Left lobe of liver (tissue), 2 donors: ENCODE data around the gene HOXA9. TPM values are rescaled to one million over a fixed set of nuclear protein-coding genes. Genes with fewer than 3 reads are reported as not detected.

Experiments used
- ATAC-seq: fragments of 200-7000 bp; cut with Tn5 transposase; one replicate; pipeline ENCODE4 v1.9.1; 2020; ENCODE audit warnings: mild to moderate bottlenecking, moderate library complexity
- DNase-seq: peaks from one replicate; pipeline ENCODE4 v3.0.0-alpha.2; 2020; ENCODE audit warnings: low spot score
- total RNA-seq: library from RNA; stranded (reverse); gene quantifications from one replicate; pipeline ENCODE4 v1.2.1, GENCODE V29; 2021
- donor health status: DM: no; HTN: no; CAD: no; lungs with moderate emphysema.
- donor health status: DM: no; HTN: yes; CAD: no.

Gene HOXA9
- total RNA-seq, 1 donor from 2014 or later = not detected

DNA sequence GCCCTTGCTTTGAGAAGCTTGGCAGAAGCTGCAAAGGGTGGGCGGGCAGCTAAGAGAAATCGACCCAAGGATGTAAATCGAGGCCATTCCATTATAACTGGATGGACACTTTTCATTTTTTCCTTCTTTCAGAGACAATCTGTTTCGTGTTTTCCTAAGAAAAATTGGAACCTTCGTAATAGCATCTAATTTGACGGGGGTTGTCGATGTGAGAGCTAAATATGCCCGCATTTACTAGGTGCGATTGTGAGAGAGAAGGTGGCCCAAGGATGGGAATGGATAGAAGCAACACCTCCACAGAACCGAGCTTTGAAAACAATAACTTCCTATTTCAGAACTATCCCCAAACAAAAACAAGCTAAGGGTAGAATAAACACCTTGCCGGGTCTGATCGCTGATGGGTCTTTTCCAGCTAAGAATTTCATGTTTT lies 33.9 kb downstream of the HOXA9 start:
- ATAC-seq = no peak

DNA sequence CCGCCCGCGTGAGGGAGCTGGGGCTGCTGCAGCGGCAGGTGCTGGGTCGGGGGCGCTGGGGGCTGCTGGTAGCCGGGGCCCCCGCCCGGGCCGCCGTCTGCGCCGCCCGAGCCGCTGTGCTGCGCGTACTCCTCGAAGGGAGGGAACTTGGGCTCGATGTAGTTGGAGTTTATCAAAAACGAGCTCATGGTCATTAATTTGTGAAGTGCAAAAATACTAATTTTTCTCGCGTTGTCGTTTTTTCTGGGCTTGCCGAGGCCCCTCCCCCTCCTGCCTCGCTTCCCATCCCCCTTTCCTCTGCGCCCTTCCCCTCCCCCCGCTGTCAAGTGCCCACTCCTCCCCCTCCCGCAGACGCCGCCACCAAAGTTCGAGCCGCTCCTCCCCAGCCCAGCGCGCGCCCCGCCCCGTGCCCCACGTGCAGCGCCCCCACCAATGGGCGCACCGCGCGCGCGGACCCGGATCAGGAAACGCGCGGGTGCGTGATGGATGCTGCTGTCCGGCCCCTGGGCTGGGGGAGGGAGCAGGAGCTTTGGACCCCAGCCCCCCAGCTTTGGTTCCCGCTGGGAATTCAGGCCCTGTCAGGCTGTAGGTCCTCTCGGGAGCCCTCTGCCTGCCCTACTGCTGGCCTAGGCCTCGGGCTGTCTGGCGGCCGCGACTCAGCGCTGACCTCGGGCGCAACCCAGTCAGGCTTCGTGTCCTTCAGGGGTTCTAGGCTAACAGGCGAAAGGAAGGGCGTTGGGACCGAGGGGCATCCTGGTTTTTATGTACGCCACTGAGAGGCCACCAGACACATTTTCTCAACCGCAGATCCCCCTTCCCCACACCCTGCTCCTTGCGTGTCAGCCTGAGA lies 34.6 kb downstream of the HOXA9 start, which contains the start of gene HOXA4:
HOXA4 (minus strand) TSS at position 218 of the 850 bp plus-strand sequence; CDS start at position 194, 24 bp downstream.
- peak; percentile 92 for ATAC-seq
- peak; percentile 70 for DNase-seq

More for the DNA sequence above, 33.9 kb downstream of the HOXA9 start:
- DNase-seq = no peak

DNA sequence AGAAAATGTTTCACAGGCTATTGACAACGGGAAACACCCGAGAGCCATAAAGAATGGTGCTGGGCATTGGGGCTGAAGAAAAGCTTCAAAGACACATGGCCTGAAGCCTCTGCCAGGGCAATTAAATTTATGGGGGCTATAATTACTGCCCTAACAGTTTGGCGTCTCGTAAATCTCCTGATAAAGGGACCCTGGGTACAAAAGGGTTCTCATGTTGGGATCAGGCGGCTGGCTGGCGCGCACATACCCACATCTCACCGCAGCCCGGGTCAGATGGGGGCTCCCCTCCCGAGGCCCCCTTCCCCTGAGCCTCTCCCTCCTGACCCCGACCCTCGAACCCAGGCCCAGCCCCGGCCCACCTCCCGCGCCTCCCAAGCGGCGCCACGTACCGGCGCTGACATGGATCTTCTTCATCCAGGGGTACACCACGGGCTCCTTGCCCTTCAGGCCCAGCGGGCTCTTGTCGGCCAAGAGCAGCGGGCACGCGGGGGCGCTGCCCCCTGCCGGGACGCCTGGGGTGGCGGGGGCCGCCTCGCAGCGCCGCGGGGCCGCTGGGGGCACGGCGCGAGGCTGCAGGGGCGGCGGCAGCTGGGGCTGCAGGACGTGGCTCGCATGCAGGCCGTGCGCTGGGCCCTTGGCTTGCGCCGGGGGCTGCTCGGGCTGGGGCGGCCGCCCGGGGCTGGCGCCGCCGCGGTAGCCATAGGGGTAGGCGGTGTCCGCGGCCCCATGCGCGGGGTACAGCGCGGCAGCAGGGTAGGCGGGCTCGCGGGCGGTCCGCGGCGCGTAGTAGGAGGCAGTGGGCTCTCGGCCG lies 35.4 kb downstream of the HOXA9 start:
- DNase-seq = peak; percentile 45
- ATAC-seq = peak; percentile 33

DNA sequence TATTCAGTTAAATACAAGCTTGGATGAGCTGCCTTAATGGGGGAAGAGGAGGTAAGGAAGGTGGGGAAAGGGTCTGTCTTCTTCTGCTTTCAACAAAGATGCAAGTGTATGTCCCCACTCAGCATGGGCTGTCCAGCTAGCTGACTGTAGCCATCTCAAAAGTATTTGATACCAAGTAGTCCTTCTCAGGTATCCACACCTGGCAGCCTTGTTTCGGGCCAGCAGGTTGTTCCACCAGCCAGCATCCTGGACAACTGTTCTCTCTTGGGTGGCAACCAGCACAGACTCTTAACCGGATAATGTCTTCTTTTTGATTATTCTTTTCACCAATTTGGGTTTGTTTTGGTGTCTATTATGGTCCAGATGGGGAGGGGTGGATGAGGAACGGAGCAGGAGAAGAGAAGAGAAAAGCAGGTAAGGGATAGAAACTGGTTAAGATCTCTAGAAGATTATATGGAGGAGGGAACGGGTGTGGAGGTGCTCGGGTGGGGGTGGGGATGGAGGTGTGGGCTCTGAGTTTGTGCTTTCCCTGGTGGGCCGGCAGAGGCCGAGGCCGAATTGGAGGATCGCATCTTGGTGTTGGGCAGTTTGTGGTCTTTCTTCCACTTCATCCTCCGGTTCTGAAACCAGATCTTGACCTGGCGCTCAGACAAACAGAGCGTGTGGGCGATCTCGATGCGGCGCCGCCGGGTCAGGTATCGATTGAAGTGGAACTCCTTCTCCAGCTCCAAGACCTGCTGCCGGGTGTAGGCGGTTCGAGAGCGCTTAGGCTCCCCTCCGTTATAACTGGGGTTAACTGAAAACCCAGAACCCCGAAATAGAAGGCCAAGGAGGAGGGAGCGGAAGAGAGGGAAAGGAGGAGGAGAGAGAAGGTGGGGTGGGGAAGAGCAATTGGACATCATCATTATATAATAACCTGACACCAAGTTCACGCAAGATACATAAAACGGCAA lies 36.3 kb downstream of the HOXA9 start:
- DNase-seq (peak; percentile 35), ATAC-seq (no peak)

DNA sequence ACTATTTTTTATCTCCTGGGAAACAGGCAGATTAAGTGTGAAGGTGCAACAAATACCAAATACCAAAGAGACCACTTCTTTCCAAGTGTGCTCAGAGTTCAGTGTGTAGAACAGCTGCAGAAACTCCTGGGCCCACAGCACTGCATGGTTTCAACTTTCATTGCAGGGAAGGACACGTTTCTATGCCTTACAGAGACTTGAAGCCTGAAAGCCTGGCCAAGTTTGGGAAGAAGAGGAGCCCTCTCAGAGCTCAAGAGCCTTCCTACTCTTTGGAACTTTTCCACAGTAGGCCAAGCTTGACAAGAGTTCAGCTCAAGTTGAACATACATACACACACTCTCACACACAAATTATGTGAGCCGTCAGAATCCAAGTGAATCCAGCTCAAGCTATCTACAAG lies 37.3 kb downstream of the HOXA9 start:
- DNase-seq = no peak
- ATAC-seq = no peak

DNA sequence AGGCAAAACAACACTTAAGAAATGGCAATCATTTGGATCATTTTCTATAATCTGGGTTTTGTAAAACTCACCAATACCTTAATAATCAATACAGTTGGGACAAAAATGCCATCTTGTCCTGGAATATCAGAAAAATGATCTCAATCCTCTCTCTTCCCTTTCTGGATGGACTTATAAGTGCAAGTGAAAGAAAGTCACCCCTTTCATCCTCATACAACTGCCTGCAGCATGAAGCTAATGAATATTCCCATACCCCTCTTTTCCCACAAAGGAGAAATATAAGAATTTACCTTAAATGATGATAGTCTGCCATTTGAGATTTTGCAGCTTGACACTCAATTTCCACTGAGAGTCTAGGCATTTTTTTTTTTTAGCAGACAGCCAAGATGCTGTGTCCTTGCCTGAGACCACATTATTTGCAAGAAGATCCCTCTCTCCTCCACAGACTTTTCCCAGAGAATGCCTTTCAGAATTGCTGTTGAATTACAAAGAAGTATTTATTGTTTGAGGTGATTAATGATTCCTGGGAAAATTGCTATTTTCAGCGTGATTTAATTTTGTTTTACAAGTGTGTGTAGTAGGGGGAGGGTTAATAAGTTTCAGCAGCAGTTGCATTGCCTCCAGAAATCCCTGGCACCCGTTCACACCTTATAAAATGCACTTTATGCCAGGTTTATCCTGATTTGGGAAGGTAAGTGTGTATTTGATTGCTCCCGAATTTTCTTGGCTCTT lies 38.6 kb downstream of the HOXA9 start:
- no peak for ATAC-seq

DNA sequence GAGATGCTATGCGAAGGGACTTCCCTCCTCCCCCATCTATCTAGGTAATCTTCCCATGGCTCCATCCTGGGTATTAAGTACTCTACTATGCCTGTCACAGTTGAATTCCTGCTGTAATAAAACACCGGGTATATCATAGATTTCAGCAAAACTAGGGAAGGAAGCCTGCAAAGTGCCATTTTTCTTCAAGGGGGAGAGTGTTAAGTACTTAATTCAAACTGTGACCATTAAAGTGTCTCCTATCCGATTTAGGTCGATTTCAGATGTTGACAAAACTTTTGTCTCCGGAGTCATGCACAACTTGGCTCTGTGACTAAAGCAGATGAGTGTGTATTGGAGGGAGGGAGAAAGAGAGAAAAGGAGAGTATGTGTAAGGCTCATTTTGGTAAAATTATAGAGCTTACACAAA lies 39.3 kb downstream of the HOXA9 start:
- no peak for DNase-seq
- ATAC-seq = no peak

More for the DNA sequence above, 38.6 kb downstream of the HOXA9 start:
- DNase-seq = no peak

DNA sequence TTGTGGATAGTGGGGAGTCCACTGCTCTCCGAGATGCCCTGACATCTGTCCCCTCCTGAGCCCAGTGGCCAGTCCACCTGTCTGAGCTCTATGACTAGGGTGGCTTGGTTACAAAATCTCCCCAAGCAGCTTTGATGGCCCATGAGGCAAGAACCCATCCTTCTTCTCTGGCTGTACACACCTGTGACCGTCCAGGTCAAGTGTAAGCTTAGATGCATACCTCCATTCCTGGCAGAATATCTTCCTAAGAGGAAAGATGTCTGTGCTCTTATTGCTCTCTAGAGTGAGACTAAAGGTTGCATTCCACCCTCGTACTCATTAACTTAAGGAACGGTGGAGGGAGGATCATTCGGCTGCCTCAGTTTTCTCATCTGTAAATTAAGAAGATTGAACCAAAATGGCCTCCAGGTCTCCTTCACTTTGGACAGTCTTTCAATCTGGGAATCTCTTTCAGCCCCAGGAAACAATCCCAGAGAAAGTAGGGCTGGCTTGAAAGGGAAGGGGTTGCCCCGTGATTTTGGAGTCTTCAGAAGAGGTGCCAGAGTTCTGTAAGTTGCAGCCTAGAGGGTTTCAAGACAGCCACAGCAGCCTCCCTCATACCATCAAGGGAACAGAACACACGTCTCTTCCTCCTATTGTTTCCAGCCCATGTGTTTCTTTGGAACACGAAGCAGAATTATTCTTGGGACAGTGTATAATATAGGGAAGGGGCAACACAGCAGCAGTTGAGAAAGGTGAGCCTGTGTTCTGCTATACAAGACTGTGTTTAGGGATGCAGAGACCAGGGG lies 40.2 kb downstream of the HOXA9 start:
- DNase-seq (peak; percentile 15), ATAC-seq (no peak)

DNA sequence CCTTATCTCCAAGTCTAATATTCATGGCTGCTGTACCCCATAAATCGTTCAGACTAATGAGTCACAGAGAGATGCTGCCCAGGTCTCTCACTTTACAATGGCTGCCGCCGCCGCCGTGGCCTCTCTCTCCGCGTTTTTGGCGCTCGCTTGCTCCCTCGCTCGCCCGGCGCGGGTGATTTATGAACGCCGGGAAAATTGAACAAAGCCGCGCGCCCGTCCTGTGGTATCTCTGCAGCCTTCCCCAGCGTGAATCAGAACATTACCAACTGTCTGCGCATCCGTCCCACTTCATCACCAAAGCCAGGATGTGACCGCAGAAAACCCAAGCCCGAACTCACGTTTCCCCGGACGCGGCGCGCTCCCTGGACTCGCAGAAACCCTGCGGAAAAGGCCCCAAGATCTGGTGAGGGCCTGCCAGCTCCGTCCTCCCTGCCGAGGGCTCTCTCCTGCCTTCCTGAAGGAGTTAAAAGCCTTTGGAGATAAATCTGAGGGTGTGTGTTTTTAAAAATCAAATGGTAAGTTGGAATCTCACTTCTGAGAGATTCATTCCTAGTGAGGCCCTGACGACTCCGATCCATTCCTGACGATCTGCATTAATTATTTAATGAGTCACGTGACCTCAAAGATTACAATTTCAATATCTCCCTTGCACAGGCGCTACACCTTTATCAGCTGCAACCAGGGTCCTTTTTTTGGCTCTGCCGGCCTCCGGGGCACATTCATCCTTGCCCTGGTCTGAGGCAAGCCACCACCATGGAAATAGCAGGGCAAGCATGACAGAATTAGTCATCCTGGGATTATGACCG lies 41.0 kb downstream of the HOXA9 start:
- ATAC-seq (no peak), DNase-seq (peak; percentile 42)

DNA sequence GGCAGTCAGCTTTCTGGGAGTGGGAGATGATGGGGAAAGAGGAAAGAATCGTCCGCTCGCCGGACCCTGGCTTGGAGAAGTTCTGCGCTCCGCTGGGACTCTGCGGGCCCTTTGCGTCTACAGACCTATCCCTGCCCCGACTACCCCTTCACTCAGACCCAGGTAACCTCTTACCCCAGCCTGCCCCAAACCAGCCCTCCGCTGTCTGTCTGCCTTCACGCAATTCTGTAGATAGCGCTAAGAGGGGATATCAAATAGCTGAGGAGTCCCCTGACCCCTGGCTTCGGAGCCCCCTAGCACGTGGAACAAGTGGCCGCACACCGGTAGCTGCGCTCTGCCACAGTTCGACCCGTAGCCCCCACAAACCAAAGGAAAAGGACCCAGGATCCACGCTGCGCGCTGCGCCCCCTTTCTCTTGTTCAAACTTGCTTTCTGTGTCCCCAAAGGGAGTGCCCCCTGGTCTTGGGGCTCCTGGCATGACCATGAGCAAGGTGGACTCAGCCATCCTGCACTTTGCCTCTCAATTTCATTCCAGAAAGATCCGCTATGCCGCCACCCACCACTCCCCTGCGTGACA lies 41.8 kb downstream of the HOXA9 start:
- ATAC-seq (no peak), DNase-seq (peak; percentile 40)

DNA sequence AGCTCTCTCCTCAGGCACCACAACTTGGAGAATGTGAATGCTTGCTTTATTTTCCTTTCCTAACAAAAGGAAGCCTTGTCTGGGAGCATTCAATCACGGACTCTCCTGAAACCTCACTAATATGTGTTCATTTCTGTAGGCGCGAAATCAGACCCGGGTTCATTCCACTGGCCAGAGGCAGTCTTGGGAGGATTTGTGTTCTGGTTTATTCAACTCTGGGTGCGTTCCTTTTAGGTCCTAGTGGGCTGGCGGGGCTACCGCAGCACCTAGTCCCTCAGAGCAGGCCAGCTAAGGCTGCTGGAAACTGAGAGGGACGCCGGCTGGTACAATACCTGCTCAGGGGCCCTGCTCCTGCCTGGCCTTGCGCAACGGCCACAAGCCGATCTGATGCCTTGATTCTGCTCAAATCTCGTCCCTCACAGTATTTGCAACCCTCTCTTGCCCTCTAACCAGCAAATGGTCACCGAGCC lies 42.3 kb downstream of the HOXA9 start:
- DNase-seq (peak; percentile 44), ATAC-seq (no peak)

DNA sequence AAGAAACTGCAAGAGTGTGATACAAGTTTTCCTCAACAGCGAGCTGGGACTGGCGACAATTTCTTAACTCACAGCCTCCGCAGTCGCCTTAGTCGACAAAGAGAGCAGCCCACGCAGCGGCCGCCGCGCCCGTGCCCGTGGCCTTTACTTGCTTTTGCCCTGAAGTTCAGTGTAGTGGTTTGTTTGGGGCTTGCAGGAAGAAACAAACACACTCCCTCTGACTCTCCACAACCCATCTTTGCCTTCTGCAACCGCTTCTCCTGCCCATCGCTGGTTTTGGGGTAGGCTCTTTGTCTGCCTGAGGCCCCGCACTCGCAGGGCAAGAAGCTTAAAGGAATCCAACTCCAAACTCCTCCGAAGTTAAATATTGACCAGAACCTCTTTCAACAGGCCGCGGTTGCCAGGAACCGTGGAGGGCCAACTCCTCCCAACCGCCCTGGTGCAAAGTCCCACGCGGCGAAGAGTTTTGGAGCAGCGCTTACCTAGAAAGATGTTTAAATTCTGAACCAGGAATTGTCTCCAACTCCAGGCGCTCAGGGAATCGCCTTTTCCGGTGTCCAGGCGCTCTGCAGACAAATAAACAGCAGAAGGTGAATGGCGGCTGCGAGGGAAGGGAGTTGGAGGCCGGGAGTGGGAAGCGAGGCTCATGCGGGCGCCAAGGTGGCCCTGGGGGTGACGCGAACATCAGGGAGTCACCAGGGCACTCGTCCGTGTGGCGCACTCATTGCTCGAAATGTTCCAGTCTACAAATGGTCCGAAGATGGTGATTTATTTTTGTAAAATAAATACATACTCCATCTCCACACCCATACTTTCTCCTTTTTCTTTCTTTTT lies 43.0 kb downstream of the HOXA9 start:
- ATAC-seq = peak; percentile 76
- DNase-seq = peak; percentile 76

DNA sequence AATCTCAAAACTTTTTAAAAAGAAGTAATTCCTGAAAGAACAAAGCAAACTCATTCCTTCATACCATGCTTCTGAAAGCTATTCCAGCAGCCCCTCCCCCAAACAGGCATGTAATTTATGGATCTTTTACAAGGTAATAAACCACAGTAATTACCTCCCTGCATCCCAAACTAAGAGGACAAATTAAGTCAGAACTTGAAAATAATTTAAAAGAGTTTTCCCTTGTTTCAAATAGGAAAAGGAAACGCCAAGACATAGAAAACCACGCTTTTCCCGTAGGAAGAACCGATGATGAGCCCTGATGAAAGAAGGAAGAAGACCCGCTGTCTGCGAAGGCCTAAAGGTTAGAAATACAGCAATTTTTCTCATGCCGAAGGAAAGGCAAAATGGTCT lies 43.7 kb downstream of the HOXA9 start:
- ATAC-seq (no peak), DNase-seq (no peak)

DNA sequence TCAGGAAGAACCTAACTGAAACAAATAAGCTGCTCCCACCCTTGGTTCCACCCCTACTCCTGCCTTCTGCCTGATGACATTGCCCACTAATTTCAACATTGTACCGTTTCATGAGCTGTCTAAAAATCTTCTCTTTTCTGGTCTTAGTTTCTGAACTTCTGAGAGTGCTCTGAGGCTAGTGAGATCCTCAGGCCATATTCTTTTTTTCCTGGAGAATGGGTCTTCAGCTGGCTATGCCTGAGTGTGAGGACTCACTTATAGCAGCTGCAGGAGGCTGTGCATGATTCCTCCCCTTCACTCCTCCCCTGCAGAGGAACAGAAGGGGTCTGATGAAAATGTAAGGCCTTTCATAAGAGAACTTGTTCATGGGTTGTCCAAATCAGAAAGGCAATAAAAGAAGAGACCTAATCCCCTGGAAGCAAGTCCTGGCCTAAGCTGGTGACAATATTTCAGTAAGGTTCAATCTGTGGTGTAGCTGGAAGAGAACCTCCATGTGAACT lies 45.9 kb downstream of the HOXA9 start:
- DNase-seq (peak; percentile 16), ATAC-seq (no peak)

DNA sequence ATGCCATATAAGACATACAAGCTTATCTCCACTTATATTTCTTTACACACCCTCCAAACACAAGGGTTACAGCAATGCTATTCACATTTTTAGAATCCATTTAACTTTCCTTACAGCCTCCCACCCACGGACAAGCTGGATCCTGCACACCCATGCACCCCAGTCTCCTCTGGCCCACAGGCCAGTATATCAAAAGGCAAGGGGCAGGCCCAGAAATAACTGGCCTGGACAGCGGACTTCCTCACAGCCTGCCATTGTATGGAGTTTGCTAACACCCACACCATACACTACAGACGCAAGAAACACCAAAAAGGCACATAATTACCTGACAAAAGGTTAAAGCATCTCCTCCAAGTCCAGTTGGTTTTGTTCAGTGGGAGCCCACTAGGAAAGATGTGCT lies 46.8 kb downstream of the HOXA9 start:
- ATAC-seq (no peak), DNase-seq (peak; percentile 22)

DNA sequence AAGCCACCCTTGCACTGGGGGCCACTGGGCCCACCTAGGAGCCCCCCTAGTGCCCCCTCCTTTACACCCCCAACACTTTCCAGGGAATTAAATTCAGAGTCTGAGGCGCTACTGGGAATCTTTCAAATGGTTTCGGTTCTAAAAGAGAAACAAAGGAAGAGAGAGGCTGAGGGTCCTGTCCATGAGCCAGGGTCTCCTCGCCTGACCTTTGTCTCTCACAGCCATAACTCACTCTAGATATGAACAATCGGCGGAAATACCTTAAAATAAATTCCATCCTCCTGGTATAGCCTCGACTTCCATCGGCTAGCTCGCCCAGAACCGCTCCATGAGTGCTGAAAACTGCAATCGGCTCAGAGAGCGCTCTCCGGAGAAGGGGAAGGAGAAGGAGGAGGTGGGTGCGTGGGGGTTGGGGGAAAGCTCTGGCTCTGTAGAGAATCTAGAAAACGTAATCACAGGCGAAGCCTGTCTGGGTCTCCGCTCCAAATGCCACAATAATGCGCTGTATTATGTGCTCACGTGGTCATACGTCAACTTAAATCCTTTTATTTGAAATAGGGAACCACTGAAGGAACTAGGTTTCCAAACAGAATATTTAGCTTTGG lies 47.3 kb downstream of the HOXA9 start:
- ATAC-seq = no peak
- peak; percentile 38 for DNase-seq
